Brain microvascular endothelial cell (primary cell): ENCODE results near the gene CACNA1H.

Experiments
- DNase-seq: peaks from one replicate; pipeline ENCODE4 v3.0.0-alpha.2; 2020
- H3K27ac ChIP-seq: fragments of 250-450 bp; sonication (Bioruptor Pico); 2 replicates; pipeline ENCODE4 v1.5.1; 2020; ENCODE audit warnings: mild to moderate bottlenecking, moderate library complexity
- H3K27me3 ChIP-seq: fragments of 250-450 bp; sonication (Bioruptor Pico); replicated peaks from 2 replicates; pipeline ENCODE4 v1.5.1; 2020; ENCODE audit warnings: mild to moderate bottlenecking
- H3K36me3 ChIP-seq: fragments of 250-450 bp; sonication (Bioruptor Pico); replicated peaks from 2 replicates; pipeline ENCODE4 v1.5.1; 2020; ENCODE audit warnings: mild to moderate bottlenecking
- H3K4me3 ChIP-seq: 2 replicates; pipeline ENCODE4 v1.5.1; 2011; ENCODE audit warnings: low read depth, mild to moderate bottlenecking, control low read depth, low read length, moderate library complexity
- in situ Hi-C: cut with HindIII; loops from 2 replicates; pipeline ENCODE4 v1.10.0; 2017; ENCODE audit warnings: low sequenced_read_pairs, low pct_ligation_motif_present
- TF ChIP-seq, protein P1 (sequence below): IDR thresholded peaks from 2 replicates; pipeline ENCODE4 v1.5.1; 2011; ENCODE audit warnings: low read depth, mild to moderate bottlenecking, moderate library complexity, low read length, control low read depth, inconsistent platforms; ENCODE audit errors: missing control alignments

The CACNA1H gene

DNA sequence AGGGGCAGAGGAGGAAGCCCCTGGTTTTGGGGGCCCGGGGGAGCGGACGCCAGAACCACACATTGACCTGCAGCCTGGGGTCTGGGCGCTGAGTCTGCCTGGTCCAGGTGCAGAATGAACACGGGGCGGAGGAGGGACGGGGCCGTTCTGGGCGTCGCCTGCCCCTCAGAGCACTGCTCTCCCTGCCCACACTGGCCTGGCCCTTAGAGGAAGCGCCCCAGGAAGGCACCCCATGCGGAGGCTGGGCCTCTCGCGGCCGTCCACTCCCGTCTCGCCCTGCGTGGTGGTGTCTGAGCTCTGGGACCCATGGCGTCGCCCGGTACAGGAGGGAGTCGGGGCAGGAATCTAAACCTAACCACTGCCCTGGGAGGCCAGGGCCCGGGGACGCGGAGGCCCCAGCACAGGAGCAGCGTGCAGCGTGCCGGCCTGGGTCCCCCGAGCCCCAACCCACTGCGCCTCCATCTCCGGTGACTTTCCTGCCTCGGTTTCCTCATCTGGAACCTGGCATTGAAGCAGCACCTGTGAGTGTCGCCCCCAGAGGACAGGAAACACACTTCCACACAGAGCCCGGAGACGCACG lies 107.3 kb downstream of the CACNA1H start:
- no peak for DNase-seq
- no peak overlapping the region for H3K4me3 ChIP-seq
- TF ChIP-seq, protein P1, sequence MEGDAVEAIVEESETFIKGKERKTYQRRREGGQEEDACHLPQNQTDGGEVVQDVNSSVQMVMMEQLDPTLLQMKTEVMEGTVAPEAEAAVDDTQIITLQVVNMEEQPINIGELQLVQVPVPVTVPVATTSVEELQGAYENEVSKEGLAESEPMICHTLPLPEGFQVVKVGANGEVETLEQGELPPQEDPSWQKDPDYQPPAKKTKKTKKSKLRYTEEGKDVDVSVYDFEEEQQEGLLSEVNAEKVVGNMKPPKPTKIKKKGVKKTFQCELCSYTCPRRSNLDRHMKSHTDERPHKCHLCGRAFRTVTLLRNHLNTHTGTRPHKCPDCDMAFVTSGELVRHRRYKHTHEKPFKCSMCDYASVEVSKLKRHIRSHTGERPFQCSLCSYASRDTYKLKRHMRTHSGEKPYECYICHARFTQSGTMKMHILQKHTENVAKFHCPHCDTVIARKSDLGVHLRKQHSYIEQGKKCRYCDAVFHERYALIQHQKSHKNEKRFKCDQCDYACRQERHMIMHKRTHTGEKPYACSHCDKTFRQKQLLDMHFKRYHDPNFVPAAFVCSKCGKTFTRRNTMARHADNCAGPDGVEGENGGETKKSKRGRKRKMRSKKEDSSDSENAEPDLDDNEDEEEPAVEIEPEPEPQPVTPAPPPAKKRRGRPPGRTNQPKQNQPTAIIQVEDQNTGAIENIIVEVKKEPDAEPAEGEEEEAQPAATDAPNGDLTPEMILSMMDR: no peak
- no peaks in the 10 kb centered on the region for H3K36me3 ChIP-seq
- H3K27ac ChIP-seq: no peak overlapping the region
- peaks cover 31% of the 10 kb centered on the region for H3K27me3 ChIP-seq
- in situ Hi-C loops: no loop called here

GRCh38 chr16:1261131-1261892 lies 108.4 kb downstream of the CACNA1H start:
- Histone ChIP-seq H3K4me3 (no peak overlapping the region), H3K27ac (no peak overlapping the region), H3K27me3 (peaks cover 31% of the 10 kb centered on the region), H3K36me3 (no peaks in the 10 kb centered on the region)
- no peak for DNase-seq
- TF ChIP-seq, protein P1: no peak
- in situ Hi-C loops: no loop called here

DNA sequence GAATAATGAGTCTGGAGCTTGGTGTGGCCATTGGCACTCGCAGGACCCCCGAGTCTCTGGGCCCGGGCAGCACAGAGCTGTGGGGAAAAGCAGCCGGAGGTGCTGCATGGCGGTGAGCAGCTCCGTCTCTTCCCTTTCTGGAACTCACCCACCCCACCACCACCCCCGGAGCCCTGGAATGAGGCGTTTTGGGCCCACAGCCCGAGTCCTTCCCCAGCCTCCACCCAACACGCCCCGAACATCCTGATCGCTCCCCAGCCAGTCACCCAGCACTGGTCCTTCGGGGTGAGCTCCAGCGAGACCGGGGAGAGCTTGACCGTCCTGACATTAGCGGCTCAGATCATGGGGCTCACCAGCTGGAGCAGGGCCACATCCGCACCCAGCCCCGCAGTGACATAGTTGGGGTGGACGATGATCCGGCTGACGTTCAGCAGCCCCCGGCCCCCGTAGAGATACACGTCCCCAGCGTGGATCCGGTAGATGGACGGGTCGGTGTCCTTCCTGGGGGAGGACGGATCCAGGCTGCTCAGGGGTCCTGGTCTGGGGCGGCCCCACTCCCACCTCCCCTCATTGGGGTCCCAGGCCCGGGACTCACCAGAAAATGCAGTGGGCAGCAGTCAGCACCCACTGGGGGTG lies 109.4 kb downstream of the CACNA1H start:
- in situ Hi-C loops: no loop called here
- TF ChIP-seq, protein P1: no peak
- no peak for DNase-seq
- Histone ChIP-seq H3K27ac (no peak overlapping the region), H3K27me3 (peaks cover 31% of the 10 kb centered on the region), H3K36me3 (no peaks in the 10 kb centered on the region), H3K4me3 (no peak overlapping the region)

GRCh38 chr16:1262846-1263221 lies 109.9 kb downstream of the CACNA1H start:
- in situ Hi-C loops: no loop called here
- Histone ChIP-seq H3K36me3 (no peaks in the 10 kb centered on the region), H3K27me3 (peaks cover 31% of the 10 kb centered on the region), H3K27ac (no peak overlapping the region), H3K4me3 (no peak overlapping the region)
- no peak for DNase-seq
- TF ChIP-seq, protein P1: no peak

DNA sequence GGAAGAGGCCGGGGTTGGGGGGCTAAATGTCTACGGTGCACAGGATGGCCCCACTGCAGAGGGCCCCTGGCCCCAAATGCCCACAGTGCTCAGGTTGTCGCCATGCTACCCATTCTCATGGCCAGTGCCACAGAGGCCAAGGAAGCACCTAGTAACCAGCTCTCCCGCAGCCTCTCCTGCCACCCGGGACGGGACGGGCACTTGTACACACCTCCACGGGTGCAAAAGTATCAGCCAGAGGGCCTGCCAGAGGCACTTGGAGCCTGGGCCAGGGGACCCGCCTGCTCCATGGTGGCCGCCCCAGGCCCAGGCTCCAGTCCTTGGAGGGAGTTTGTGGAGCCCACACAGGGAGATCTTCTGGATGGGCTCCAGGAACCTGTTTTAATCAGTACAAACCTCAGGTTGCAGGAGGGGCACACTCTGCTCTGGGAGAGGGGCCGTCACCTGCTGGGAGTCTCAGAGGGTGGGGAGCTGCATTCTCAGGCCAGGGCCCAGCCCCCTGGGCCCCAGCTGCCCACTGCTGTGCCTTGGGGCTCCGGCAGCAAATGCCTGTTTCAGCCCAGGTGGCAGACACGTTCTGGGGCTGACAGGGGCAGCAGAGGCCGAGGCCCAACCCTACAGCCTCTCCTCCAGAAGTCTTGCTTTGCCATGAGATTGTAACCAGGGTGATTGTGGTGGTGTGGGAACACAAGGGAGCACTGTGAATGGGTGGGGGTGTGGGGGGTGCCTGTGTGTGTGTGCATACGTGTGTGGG lies 110.9 kb downstream of the CACNA1H start:
- DNase-seq: no peak
- Histone ChIP-seq H3K27me3 (peaks cover 31% of the 10 kb centered on the region), H3K4me3 (no peak overlapping the region), H3K27ac (no peak overlapping the region), H3K36me3 (no peaks in the 10 kb centered on the region)
- TF ChIP-seq, protein P1: no peak
- in situ Hi-C loops: no loop called here
